HG02642 (cell line): Measurements from ENCODE around the gene SMAD1.
"Not testable (repeated sequence)": the region's sequence is repeated elsewhere in the genome, so short reads cannot be mapped to it uniquely, and the experiment has no call there.

Source experiments
- ATAC-seq: cut with Tn5 transposase; IDR thresholded peaks from one replicate; pipeline ENCODE4 v1.9.1; 2021; ENCODE audit warnings: mild to moderate bottlenecking; ENCODE audit not compliant: unreplicated experiment, poor library complexity

SMAD1 gene

DNA sequence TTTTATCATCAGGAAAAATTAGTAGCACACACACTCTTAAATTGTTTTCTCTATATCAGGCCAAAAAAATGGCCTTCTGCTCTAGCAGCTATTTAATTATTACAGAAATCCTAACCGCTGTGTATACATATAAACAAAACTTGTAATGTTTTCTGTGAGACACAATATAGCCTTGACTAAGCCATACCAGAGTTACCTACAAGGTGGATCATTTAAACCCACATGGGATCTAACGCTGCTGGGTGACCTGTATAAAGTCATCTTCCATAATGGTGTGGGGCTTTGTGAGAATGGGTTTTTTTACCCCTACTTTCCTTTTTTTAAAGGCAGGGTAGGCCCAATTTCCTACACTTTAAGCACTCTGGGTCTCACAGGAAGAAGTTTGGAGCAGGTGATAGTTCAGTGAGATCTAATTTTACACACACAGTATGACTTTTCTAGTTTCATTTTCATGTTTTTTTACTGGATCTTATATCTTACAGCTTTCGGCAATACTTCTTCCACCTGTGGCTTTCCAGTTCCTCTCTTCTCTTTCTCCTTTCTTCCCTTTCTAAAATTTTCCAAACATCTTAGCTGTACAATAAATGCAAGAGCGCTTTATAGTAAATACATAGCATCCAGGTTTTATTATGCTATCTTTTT is 70.6 kb downstream of the SMAD1 start:
- ATAC-seq = peak; percentile 79

DNA sequence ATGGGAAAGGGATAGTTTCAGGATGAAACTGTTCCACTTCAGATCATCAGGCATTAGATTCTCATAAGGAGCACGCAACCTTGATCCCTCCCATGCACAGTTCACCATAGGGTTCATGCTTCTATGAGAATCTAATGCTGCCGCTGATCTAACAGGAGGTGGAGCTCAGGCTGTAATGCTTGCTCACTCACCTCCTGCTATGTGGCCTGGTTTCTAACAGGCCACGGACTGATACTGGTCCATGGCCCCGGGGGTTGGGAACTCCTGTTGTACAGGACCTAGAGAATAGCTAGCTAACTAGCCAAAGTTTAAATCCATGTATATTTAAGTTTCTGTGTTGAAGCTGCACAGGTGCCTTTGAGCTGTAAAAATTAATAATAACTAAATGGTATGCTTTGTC is 71.7 kb downstream of the SMAD1 start:
- no peak for ATAC-seq

DNA sequence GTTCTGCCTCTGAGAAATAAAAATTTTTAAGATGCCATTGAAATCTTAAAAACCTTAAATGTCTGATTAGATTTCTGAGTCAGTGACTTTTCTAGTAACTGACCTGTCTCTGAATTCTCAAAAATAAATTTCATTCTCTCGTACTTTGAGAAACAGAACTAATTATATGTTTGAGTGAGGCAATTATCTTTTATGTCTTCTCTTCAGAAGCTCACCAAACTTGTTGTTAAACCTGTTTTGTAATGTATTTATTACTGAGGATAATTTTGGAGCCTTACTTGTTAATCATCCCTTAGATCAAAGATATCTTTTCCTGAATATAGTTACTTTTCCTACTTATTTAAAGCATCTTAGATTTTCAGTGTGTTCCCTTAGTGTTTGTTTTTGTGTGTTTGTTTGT is 73.0 kb downstream of the SMAD1 start:
- no peak for ATAC-seq

DNA sequence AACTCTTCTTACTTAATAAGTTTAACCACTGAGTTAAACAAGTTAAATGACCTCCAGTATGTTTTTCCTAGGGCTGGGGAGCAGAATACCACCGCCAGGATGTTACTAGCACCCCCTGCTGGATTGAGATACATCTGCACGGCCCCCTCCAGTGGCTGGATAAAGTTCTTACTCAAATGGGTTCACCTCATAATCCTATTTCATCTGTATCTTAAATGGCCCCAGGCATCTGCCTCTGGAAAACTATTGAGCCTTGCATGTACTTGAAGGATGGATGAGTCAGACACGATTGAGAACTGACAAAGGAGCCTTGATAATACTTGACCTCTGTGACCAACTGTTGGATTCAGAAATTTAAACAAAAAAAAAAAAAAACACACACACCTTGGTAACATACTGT is 76.1 kb downstream of the SMAD1 start:
- peak; percentile 88 for ATAC-seq

DNA sequence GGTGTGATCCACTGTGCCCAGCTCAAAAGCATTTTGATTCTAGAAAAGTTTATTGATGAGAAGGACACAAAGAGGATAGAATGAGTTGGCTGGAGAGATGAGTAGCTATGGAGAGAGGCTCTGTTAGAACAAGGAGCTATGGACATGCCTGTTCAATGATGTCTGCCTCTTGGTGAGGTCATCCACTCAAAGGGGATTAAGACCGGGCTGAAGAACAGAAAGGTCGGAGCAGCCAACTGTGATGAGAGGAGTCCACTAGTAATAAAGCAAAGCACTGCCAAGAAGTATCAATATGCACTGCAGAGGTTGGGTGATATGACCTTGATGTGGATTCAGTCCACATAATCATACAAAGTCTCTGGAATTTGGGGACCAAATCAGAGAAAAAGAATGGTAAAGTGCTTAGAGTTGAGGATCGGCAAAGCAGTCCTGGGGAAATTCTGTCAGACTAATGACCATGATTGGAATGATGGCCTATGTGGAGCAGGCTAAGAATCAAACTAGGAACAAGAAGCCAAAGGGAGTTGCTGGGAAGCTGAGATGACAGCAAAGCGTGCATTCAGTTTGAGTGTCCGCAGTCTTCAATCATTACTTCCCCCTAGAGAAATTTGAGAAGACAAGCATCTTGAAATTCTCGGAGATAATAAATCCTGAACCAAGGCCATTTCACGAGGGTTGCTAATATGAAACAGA is 81.8 kb downstream of the SMAD1 start:
- ATAC-seq = no peak

DNA sequence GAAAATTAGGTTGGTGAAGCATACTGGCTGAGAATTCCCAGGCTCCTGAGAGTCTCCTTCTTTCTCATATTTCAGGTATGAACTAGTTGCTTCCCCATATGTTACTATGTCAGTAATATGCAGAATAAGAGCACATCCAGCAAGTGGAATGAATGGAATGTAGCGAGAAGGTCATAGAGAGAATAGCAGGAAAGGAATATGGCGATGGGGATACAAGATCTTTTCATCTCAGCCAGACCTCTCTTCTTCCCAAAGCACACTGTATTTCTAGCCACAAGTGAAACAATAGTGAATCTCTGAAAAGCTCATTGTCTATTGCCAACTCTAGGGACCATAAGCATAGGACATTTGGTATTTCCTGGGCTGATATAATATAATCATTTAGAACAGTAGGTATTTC is 82.9 kb downstream of the SMAD1 start:
- no peak for ATAC-seq

DNA sequence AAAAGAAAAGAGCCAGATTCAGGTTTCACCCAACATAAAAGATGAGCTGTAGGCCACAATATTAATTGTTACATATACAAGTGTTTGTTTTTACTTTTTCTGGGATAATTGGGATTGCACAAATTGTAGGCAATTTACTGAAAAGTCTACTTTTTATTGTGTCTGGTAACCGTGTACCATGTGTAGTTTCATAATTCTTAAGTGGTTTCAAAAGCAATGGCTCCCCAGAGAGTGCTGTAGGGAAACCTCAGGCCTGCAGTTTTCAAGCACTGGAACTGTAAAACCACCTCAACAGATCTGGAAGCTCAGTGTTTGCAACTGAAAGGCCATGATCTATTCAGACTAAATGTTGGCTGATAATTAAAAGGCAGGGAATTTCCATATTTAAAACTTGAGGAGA is 83.7 kb downstream of the SMAD1 start:
- no peak for ATAC-seq

DNA sequence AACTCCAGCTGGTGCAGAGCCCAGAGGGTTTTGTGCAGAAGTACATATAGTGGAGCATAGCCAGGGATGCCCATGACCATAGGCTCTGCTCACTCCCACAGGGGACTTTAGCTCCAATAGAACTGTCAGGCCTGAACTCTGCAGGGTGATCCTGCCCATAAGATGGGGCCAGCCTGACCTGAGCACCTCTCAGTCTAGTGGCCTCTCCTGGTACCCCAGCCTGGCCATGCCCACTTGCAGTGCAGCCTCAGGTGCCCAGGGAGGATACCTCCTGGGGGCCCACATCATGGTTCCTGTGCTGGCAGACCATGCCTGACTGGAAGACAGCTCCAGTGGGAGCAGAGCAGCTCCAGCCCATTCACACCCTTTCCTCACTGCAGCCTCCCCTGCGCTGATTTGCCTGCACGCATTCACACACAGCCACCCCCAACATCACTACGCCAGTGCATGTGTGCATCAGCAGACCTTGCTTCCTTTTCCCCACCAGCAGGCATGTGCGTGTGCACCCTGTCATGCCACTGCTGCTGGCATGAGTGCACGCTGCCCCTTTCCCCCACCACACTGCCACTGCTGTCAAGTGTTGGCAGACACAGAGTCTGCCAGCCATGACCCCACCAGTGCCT is 84.5 kb downstream of the SMAD1 start:
- ATAC-seq = no peak

DNA sequence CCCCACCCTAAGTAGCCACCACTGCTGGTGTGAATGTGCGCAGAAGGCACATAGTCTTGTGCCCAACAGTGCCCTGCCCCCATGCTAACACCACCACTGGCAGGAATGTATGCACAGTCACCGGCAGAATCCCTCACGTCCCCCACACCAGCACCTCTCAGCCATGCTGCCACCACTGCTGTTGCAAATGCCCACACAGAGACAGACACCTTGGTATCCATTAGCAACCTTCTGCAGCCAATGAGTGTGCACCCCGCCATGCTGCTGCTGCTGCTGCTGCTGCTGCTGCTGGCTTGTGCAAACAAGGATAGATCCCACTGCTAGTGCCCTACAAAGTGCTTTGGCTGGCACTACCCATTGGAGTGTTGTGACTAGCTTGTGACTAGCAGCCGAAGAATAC is 85.1 kb downstream of the SMAD1 start:
- no peak for ATAC-seq

DNA sequence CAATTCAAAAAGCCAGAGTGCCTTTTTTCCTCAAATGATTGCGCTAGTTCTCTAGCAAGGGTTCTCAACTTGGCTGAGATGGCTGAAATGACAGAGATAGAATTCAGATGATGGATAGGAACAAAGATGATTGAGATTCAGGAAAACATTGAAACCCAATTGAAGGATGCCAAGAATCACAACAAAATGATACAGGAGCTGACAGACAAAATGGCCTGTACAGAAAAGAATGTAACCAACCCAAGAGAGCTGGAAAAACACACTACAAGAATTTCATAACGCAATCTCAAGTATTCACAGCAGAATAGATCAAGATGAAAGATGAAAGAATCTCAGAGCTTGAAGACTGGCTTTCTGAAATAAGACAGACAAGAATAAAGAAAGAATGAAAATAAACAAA is 85.9 kb downstream of the SMAD1 start:
- no peak for ATAC-seq

DNA sequence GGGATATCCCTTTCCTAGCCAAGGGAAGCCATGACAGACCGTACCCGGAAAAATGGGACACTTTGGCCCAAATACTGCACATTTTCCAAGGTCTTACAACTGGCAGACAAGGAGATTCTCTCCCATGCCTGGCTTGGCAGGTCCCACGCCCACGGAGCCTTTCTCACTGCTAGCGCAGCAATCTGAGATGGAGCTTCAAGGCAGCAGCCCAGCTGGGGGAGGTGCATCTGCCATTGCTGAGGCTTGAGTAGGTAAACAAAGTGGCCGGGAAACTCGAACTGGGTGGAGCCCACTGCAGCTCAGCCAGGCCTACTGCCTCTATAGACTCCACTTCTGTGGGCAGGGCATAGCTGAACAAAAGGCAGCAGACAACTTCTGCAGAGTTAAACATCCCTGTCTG is 92.9 kb downstream of the SMAD1 start:
- ATAC-seq = not testable (repeated sequence)

DNA sequence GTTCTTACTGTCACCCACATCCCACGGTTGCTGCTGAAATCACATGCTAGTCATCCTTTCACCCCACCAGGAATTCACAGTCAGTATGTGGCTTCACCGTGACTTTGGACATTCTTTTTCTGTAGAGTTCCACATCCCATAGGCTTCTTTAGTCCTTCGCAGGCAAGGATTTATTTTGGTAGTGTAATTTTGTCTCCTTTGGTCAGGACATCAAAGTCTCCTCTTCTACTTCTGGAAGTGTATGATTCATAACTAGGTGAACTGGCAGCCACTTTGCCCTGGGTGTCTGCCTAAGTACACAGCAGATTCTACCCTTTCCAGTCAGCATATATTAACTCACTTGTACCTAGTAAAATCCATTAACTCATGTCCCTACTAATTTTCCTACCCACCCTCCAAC is 99.3 kb downstream of the SMAD1 start:
- ATAC-seq = no peak

DNA sequence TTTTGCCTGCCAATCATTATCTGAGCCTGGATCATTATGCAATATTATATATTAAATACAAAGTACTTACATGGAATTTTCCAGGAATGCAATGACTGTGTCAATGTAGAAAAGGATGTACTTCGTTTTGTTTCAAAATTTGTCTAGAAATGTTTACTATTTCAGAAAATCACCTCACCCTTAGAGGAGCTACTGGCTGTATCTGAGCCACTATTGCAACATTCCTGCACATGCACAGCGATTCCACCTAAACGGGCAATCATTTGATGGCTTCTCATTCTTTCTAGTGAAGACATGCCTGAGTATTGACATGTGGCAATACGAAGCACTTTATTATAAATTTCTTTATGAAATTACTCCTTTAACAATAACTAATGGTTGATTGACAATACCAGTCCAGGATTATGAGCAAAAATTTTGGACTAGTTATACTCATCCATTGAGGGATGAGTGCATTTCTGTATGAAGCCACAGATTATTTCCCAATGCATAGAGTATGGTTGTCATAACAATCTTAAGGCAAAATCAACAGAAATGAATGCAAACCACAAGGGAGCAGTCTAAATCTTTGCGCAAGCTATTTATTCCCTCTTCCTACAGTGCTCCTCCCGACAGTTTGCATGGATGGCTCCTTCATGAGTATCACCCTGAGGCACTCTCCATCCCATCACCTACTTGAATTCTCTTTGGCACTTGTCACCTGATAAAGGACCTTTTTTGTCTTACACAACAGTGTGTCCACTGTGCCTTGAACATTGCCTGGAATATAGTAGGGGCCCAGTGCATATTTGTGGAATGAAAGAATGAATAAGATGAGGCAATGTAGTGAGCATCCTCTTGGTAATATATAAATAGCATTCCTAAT is 101.8 kb downstream of the SMAD1 start:
- ATAC-seq = no peak

DNA sequence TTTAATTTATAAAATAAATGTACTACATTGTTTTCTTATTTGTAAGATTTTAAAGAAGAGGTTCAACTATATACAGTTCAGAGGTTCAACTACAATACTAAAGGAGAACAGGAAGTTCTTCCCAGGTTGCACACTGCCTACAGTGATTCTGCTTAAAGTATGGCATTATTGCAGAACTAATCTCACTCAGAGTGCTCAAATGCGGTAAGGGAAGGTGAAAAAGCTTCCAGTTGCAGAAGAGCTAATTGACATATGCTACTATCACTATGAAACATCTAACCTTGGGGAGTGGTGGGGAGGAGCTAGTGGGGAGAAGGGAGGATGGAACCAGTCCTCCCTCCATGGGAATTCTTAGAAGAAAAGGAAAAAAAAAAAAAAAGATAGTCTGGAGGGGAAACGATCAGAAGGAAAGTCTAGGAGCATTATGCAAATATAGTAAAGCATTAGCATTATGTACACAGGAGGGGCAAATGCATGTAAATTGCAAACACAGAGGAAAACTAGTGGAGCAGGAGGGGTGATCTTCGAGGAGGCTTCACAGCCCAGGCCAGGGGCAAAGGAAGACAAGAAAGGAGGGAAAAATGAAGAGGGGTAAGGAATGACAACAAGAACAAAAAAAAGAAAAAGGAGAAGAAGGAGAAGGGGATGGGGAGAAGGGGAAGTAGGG is 105.6 kb downstream of the SMAD1 start:
- ATAC-seq = no peak

DNA sequence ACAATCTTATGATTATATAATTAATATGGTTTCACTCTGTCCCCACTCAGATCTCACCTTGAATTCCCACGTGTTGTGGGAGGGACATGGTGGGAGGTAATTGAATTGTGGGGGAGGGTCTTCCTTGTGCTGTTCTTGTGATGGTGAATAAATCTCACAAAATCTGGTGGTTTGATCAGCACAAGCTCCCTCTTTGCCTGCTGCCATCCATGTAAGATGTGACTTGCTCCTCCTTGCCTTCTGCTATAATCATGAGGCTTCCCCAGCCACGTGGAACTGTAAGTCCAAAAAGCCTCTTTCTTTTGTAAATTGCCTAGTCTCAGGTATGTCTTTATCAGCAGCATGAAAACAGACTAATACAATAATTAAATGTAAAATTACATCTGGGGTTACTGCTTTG is 107.7 kb downstream of the SMAD1 start:
- ATAC-seq = not testable (repeated sequence)

DNA sequence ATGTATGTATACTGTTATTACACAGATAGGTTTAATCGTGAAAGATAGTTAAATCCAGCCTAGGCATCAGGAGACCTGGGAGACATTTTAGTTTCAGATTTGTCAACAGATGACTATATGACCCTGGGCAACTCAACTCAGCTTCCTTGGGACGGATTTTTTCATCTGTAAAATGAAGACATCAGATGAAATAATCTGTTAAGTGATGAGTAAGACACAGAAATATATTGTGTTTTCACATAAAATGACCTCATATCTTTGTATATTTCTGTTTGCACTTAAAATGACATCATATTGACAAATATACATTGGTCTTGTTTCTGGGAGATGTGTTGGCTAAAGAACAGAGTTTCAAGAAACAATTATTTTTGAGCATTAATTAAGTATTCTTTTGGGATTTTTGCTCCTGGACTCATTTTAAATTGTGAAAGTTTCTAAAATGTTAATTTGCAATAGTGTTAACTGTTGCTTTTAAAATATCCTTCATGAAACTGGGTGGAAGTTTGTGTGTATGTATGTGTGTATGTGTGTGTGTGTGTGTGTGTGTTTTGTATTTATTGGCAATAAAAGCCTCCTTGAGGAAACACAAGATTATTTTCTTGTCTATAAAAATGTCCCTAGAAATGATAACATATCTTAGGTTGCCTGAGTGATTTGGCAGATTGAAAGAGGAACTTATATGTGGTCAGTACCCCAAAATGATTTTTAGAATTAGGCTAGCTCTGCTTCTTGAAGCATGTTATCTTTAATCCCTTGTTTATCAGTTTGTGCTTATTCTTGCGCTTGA is 108.5 kb downstream of the SMAD1 start:
- no peak for ATAC-seq

DNA sequence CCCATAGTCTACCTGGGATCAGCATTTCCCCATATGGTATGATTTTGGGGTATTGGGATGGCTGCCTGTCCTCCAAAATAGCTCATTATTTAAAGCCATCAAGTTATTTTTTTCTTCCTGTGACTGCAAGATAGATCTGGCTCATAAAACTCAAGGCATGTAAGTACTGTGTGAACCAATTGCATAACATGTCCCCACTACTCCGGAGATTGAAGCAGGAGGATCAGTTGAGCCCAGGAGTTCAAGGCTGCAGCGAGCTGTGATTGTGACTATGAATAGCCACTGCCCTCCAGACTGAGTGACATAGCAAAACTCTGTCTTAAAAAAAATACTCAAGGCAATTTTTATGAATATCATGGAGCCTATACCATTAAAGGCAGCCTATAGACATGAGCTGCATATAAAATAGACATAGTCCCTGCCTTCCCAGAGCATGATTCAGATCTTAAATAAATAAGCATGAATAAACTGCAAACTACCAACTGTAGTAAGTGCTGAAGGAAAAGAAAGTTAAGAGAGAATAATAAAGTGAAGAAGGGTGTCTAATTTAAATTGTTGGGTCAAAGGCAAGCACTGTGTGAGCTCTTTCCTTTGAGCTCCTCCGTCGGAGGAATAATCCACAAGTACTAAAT is 120.6 kb downstream of the SMAD1 start:
- no peak for ATAC-seq

DNA sequence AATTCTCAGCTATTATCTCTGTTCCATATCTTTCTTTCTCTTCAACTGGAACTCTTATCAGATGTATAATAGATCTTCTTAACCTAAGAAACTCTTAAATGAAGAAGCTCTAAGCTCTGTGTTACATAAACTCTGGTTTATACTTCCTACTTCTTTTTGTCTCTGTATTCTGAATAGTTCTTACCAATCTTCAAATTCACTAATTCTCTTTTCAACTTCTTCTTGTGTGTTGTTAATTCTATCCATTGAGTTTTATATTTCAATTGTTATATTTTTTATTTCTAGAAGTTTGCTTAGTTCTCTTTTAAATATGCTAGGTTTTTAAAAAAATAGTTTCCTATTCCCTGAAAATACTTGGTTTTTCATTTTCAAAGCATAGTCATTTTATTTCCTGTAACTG is 124.3 kb downstream of the SMAD1 start:
- no peak for ATAC-seq
